Astrocyte of the cerebellum (primary cell): ENCODE measurements around the gene FNDC3A.

Experiments used
- DNase-seq: peaks from one replicate; pipeline ENCODE4 v3.0.0-alpha.2; 2011; ENCODE audit warnings: low read depth
- H3K4me3 ChIP-seq: 2 replicates; pipeline ENCODE4 v1.5.1; 2011; ENCODE audit warnings: mild to moderate bottlenecking, low read depth, low read length, moderate library complexity
- in situ Hi-C: cut with HindIII; loops from 2 replicates; pipeline ENCODE4 v1.10.0; 2017; ENCODE audit warnings: low sequenced_read_pairs
- TF ChIP-seq, protein P1 (sequence below): IDR thresholded peaks from 2 replicates; pipeline ENCODE4 v1.5.1; 2012; ENCODE audit warnings: low read length, low read depth, moderate library complexity, mild to moderate bottlenecking; ENCODE audit errors: missing control alignments

FNDC3A gene

DNA sequence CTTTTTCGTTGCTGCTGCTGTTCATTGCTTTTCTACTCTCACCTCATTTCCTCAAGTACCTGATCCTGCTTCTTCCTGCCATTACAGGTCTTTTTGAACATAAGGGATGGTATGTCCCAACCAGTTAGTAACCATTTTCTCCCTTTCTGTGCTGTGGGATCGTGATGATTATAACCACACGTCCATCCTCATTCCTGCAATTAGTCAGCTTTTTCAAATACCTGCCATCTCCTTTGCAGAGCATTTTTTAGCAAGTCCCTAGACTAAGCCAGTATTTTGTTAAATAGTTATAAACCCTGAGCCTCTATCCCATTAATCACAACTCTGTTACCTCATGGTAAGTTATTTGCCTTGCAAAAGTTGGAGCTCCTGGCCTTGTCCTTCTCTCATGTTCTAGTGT, 109.2 kb downstream of the FNDC3A start:
- TF ChIP-seq, protein P1, sequence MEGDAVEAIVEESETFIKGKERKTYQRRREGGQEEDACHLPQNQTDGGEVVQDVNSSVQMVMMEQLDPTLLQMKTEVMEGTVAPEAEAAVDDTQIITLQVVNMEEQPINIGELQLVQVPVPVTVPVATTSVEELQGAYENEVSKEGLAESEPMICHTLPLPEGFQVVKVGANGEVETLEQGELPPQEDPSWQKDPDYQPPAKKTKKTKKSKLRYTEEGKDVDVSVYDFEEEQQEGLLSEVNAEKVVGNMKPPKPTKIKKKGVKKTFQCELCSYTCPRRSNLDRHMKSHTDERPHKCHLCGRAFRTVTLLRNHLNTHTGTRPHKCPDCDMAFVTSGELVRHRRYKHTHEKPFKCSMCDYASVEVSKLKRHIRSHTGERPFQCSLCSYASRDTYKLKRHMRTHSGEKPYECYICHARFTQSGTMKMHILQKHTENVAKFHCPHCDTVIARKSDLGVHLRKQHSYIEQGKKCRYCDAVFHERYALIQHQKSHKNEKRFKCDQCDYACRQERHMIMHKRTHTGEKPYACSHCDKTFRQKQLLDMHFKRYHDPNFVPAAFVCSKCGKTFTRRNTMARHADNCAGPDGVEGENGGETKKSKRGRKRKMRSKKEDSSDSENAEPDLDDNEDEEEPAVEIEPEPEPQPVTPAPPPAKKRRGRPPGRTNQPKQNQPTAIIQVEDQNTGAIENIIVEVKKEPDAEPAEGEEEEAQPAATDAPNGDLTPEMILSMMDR, result no peak
- H3K4me3 ChIP-seq, result no peak overlapping the region
- no peak for DNase-seq
- in situ Hi-C loops, result no loop called here

- in situ Hi-C loops, result no loop called here
- H3K4me3 ChIP-seq, result no peak overlapping the region
- TF ChIP-seq, protein P1, result no peak
- DNase-seq, result no peak
These were observed 111.0 kb downstream of the FNDC3A start for GRCh38 chr13:49086722-49087121.

DNA sequence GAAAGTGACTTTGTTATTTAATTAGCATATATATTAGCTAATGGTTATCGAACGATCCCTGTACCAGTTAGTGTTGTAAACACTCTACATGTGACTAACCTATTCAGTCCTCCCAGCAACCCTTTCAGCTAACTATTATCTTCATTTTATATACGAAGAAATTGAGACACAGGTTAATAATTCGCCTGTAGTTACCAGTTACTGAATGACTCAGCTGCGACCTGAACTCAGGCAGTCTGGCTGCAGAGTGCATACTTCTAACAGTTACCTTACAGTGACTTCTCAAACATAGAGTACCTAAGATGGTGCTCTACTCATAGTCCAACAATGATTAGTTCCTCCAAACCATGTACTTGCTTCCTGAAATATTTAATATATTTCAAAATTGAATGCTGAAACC, 117.7 kb downstream of the FNDC3A start:
- DNase-seq, result no peak
- no peak overlapping the region for H3K4me3 ChIP-seq
- in situ Hi-C loops, result no loop called here
- TF ChIP-seq, protein P1, result no peak

GRCh38 chr13:49097374-49097773, 121.7 kb downstream of the FNDC3A start:
- TF ChIP-seq, protein P1, result no peak
- in situ Hi-C loops, result no loop called here
- DNase-seq, result no peak
- H3K4me3 ChIP-seq, result no peak overlapping the region

GRCh38 chr13:49098198-49098597, 122.5 kb downstream of the FNDC3A start:
- no peak overlapping the region for H3K4me3 ChIP-seq
- peak; percentile 59 for DNase-seq

GRCh38 chr13:49098771-49099512, 123.2 kb downstream of the FNDC3A start:
- H3K4me3 ChIP-seq, result no peak overlapping the region
- in situ Hi-C loops, result no loop called here
- no peak for DNase-seq
- TF ChIP-seq, protein P1, result peak; percentile 41

More at GRCh38 chr13:49098198-49098597, 122.5 kb downstream of the FNDC3A start:
- in situ Hi-C loops, result no loop called here
- TF ChIP-seq, protein P1, result no peak
